ENCODE data around the gene NTN1.

DNA sequence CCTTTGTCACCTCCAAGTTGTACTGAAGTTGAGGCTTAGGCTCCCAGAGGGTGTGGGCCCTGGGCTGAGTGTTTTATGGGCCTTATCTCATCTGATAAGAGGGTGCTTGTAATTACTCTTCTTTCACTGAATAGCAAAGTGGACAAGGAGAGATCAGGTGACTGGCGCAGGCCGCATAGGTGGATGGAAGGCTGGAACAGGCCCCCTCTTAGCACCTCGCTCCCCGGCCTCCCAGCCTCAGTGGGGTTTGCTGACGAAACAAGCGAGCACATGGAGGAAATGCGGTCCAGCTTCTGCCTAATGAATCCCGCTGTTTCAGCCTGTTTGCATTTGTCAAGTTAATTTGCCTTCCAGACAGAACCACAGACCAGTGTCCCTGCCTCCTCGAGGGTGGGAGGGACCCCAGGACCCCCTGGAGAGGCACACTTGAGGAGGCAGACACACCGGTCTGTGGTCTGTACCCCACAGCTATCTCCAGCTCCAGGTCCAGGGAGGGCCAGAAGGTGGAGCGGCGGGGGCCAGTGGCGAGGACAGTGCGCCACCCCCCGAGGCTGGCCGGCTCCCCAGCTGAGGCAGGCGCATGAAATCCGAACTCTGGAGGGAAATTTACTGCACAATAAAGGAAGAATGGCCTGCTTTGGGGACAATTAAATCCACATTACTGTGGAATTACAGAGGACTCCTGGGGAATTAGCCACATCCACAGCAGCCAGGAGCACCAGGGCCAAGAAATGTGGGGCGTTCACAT, 123.4 kb downstream of the NTN1 start:
- no peak for TF ChIP-seq GATA3 (IDR thresholded peaks at IDR 0.05; ENCODE audit: low read depth, low read length)
- TF ChIP-seq GATA2 (IDR thresholded peaks at IDR 0.05; ENCODE audit: low read depth, low read length), result no peak
